ENCODE measurements around the gene CCDC9B.

CCDC9B gene

DNA sequence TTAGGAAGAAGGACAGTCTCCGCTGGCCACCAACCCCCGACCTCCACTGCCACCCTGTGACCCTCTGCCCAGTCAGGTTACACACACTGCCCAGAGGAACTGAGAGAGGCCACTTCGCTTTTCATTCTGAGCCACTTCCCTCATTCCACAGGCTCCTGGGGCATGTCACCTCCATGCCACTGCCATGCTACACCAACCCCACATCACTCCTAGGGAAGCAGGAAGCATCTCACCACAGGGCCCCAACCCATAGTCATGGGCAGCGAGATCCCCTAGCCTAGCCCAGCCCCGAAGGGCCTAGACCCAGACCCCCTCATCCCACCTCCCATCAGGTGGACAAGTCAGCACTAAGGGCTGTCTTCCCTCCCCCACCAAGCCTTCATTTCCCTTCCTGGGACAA lies 34.4 kb downstream of the CCDC9B start:
- DNase-seq = no peak

DNA sequence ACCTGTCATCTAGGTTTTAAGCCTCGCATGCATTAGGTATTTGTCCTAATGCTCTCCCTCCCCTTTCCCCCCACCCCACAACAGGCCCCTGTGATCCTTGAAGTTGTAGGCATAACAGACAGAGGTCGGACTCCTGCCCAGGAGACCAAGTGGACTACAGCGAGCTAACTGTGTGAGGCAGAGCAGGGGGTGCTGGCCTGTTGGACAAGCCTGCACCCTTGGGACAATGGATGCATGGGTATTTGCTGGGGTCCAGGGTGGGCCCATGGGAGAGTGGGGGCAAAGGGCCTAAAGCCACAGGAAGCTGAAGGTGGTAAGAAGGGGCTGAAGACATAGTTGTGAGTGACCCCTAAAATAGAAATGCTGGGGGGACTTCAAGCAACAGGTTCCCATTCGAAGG lies 35.5 kb downstream of the CCDC9B start:
- DNase-seq = no peak

DNA sequence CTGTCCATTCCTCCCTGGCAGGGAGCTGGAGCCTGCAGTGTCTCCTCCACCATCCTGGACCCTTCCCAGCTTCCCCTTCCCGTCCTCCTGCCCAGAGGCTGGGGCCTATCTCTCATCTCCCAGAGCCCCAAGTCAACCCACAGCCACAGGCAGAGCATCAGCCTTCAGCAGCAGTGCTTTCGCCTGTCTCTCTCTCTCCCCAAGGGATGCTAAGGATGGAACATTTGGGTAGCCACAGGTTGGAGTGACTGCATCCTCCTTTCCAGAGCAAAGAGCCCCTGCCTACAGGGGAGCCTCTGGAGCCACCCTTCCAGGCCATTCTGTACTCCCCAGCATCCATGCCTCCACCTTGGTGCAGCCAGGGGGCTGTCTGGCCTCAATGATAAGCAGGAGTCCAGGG lies 37.2 kb downstream of the CCDC9B start:
- no peak for DNase-seq

DNA sequence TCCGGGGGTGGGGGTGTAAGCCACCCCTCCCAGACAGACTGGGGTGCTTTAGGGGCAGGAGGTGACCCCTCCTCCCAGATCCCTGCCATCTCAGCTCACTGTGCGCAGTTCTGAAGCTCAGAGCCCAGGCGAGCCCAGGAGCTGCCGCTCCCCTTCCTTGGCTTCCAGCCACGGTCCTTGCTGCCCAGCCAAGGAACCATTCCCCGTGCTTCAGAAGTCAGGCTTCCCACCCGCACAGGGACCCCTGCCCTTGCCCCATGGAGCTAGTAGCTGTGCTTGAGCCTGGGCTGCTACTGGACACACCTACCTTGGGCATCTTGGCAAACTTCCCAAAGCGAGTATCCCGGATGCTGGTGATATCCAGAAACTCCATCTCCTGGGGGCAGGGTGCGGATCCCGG lies 37.8 kb downstream of the CCDC9B start:
- DNase-seq = no peak

DNA sequence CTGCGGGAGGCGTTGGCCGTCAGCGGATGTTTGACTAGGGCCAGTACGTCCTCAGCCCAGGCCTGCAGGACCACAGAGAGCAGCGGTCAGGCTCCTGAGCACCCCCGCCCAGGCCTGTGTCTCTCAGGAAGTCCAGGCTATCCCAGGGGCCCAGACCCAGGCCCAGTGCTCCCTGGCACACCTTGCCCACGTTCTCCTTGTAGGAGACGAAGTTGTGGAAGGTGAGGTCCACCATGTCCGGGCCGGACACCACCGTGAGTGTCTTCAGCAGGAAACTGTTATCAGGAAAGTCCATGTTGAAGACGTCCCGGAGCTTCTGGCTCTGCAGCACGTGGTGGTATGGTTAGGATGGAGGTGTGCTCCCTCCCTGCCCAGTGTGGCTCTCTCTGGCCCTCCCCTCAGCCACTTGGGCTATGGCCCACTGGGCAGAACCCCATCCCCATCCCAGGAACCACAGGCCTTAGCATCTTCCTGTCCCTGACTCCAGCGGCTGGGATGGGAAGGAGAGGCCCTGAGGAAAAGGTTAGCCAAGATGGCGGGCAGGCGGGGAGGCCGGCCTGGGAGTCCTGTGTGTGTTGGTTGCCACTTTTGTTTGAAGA lies 38.4 kb downstream of the CCDC9B start:
- DNase-seq = no peak

DNA sequence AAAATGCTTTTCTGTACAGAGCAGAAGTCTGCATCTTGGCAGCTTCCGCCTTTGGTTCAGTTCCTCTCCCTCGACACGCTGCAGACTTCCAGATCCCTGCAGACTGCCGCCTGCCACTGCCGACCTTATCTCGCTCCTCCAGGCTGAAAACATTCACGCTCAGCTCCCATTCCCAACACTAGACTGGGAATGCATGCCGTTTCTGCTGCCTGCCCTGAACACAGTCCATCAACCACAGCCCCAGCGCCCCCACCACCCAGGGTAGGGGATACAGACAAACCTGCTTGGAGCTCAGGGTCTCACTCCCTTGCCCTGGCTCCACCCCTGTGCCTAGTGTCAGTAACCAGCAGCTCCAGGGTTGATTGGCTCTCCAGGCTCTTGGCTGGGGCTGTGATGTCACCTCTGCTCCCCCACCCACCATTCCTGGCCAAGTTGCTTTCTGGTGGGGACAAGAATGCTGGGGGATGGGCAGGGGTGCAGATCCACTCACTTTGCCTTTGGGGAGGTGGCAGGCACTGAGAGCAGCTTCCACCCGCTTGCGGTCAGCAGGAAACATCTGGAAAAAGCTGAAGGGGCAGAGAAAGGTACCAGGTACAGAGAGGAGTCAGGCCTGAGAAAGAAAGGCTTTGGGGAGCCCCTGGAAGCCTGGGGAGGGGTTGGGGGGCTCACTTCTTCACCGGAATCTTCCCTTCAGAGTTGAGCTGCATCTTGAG lies 39.1 kb downstream of the CCDC9B start:
- DNase-seq = no peak

DNA sequence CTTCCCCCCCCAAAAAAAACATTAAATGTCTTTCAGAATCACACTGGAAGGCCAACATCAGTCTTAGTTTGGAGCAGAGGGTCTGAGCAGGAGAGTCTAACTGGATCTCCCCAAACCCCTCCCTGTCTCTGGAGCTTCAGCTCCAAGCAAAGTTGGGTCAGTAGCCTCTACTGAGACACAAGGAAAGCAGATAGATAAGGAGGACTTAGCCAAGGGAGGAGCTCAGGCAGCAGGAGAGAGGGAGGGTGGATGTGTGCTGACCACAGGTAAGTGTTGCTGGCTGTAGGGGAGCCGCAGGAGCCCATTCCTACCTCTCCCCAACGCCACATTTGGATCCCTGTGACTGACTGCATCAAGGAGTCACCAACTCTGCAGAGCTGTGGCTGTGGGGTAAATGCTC lies 40.0 kb downstream of the CCDC9B start:
- DNase-seq = no peak

DNA sequence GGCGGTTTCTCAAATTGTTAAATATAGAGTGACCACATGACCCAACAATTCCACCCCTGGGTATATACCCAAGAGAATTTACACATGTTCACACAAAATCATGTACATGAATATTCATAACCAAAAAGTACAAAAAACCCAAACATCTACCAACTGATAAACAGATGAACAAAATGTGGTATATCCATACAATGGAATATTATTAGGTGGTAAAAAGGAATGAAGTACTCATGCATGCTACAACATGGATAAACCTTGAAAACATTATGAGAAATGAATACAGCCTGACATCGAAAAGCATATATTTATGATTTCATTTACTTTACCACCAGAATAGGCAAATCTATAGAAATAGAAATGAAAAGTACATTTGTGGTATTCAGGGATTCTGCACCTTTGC lies 40.4 kb downstream of the CCDC9B start:
- DNase-seq = no peak

DNA sequence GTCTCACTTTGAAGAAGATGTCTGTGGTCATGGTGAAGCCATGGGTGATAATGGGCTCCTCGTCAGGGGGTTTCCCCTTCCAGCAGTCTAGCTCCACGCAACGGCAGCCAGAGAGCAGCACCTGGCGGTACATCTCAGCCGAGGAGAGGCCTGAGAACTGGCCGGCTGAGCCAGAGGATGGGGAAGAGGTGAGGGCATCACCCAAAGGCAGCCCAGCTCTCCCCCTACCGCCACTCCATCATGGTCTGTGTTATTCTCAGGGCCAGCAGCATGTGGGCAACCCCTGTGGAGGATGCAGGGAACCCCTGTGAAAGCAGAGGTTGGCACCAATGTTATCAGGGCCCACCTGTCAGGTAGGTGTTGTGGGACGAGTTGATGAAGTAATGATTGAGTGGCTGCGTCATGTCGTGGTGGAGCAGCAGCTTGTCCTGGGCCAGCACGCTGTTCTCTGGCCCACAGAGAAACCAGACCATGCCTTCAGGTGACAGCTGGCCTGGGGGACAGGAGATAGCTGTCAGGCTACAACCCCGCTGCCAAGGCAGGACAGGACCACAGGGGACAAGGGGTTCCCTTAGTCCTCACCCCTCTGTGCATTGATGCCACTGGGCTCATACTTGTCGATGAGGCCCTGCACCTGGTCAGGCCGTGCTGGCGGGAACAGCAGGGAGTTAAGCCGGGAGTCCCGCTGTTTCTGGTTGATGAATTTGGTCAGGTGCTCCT lies 42.4 kb downstream of the CCDC9B start:
- DNase-seq = no peak

DNA sequence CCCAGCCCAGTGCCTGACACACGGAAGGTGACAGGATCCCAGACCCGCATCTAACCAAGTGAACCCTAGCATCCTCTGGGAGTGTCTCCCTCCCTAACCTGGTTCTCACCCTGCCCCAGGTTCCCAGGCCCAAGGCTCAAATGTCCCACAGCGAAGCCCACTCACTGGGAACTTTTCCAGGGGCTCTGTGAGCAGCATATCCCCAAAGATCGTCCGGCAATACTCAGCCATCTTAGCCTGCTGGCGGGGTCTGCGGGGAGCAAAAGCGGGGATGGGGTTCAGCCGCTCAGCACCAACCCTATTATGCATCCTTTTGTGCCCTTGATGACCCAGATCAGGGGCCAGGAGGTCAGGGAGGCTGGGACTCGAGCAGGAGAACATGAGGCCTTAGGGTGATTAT lies 43.4 kb downstream of the CCDC9B start:
- no peak for DNase-seq

DNA sequence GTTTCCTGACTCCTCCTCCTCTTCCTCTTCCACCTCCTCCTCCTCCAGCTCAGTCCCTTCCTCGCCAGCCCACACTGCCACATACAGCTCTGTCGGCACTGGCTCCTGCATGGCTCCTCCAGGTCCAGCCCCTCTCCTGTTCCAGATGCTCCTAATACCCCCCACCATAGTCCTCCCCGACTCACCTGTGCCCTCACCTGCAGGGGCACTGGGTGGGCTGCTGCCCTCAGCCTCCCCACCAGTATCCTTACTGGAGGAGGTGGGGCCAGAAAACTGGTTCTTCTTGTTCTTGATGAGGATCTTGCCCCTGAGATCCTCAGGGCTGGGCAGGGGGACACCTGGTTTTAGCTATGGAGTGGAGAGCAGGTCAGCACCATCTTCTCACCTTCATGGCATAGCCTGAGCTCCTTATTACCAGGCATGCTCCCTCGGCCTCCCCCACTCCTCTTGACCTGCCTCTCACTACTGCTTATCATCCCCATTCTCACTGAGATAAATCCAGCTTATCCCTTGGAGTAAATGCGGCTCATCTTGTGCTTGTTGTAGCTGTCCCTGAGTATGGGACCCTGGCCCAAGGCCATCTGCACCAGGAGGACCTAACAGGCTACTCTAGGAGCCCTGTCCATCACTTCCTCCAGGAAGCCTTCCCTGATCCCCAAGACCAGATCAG lies 44.0 kb downstream of the CCDC9B start:
- no peak for DNase-seq

DNA sequence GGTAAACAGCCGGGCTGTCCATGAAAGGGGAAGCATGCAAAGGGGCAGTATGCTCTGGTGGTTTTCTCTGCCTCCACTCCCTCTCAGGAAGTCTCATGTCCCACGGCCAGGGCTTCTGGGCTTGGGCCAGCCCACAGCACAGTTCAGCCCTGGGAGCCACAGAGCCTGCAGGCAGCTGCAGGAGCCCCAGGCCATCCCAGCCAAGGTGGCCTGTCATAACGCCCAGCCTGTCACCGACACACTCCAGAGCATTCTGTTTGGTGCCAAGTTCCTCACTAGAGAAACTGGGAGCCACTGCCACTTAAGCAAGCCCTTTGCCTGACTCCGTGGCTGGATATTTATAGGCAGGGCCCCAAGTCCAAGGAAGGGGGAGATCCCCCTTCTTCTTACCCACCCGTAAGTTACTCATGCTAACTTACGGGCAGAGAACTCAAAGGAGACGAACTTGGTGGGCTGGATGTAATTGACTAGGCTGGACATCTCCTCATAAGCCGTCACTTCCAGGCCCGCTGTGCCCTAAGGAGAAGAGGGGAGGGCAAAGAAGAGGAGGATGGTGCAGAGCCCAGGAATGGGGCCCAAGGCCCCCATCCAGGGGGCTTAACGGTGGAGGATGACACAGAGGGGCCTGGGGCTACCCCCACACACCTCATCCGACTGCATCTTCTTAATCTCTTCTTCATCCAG lies 44.7 kb downstream of the CCDC9B start:
- DNase-seq = no peak

DNA sequence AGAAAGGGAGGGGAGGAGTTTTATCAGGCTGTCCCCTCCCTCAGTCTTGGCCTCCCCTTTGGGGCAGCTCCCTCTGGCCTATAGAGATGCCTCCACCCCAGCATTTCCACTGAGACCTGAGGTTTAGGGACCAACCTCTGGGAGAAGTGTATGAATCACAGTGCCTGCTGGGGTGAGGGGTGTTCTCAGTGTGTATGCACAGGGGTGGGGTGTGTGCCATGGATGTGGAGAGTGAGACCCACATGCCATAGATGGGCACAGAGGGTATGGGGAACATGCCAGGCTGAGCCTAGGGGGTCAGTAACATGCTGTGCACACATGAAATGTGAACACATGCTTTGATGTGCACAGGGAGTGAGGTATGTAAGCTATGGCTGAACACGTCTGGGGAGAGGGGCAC lies 45.4 kb downstream of the CCDC9B start:
- no peak for DNase-seq

DNA sequence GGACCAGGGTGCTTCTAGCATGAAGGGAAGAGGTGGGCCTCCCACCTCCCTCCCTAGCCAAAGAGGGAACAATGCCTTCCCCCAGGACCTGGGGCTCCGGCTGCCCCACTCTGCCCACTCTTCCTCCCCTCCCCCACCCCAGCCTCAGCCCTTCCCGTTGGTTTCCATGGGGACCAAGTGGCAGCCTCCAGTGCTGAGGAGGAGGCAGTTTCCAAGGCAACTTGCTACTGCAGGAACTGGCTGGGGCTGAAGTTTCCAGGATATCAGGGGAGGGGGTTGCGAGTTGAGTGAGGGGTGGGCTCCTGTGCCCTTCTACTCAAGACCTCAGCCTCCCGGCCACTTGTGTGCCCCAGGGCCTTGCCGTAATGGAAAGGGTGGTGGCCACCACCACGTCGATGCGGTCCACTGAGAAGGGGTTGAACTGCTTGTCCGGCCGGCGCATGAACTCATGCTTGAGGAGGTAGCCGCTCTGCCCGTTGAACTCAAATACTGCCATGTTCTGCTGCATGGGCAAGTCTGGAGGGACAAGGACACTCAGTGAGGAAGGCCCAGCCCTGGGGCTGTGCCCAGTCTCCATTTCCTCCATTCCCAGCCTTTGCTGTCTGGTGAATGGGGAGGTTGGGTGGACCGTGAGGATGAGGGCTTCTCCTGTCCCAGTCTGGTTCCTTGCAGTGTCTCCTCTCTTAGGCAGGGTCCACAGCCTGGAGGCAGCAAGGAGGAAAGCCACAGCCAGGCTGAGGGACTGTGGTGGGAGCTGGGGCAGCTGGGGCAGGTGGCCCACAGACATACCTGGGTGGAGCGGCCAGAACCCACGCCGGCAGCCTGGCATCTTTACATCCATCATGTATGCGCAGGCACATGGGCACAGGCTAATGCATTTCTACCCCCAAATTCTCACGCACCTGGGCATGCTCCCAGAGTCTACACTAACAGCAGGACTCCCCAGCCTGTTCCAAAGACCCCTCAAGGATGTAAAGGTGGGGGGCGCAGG lies 46.5 kb downstream of the CCDC9B start:
- DNase-seq = no peak

DNA sequence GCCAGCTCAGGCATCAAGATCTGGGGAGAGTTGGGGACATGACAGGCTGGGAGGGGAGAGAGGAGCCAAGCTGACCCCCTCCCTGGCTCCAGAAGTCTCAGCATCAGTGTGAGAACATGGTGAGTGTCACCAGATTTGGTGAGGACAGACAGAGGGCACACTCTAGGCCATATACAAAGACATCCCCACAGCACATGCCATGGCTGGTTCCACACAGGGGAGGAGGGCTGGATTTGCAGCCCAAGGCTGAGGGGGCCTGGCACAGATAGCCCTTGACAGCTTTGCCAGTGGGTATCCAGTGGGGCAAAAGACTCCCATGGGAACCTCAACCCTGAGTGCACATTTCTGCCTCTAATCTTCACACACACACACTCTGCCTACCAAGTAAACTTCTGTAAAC lies 47.7 kb downstream of the CCDC9B start:
- no peak for DNase-seq

DNA sequence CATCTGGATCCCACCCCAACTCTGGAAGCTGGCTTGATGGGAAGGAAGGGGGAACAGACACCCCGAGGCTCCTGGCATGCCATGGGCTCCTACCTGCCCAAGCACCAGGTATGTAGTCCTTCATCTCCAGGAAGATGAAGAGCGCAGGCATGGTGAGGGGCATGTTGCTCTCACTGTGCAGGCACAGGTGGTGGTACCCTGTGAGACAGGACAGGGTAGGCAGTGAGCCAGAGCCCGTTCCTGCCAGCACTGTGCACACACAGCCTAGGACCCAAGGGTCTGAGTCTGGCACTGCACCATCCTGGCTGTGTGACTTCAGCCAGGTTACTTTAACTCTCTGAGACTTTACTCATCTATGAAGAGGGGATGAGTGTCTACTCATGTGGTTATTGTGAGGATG lies 48.5 kb downstream of the CCDC9B start:
- DNase-seq = no peak

DNA sequence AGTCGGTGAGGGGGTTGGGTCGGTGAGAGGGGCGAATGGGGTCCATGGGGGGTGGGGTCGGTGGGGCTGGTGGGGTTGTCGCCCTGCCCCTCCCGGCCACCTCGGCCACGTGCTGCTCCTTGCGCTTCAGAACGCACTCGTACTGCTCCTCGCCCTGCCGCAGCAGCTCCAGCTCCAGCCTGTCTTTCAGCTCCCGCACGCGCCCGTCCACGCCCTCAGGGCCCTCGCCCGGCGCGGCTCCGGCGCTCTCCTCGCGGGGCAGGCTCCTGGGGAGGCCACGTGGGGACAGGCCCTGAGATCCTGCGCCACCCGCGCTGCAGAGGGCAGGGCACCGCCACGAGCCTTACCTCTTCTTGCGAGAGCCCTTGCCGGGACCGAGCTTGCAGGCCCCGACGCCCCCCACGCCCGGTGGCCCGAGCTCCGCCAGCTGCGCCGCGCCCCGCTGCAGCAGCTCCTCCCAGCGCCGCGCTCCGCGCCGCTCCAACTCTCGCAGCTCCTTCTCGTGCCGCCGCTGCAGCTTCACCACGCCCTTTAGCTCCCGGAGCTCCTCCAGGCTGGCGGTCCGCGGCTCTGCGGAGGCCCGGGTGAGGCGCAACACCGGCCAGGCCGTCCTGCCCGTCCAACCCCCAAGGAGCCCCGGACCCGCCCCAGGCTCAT lies 49.7 kb downstream of the CCDC9B start:
- DNase-seq = peak in 1 of 2 experiments; percentile 19

DNA sequence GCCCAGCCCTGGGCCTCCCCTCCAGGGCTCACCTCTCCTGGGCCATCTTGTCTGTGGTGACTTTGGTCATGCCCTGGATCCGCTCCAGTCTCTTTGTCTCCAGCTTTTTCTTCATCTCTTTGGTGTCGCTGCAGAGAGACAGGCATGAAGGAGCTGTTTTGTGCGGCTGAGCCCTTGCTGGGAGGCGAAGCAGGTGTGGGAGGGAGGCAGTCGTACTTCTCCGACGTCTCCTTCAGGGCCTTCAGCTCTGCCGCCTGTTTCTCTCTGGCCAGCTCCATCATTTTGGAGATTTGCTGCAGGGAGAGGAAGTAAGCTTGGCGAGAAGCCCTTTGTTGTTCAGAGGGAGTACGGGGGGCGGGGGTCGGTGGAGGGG lies 50.2 kb downstream of the CCDC9B start:
- no peak for DNase-seq

DNA sequence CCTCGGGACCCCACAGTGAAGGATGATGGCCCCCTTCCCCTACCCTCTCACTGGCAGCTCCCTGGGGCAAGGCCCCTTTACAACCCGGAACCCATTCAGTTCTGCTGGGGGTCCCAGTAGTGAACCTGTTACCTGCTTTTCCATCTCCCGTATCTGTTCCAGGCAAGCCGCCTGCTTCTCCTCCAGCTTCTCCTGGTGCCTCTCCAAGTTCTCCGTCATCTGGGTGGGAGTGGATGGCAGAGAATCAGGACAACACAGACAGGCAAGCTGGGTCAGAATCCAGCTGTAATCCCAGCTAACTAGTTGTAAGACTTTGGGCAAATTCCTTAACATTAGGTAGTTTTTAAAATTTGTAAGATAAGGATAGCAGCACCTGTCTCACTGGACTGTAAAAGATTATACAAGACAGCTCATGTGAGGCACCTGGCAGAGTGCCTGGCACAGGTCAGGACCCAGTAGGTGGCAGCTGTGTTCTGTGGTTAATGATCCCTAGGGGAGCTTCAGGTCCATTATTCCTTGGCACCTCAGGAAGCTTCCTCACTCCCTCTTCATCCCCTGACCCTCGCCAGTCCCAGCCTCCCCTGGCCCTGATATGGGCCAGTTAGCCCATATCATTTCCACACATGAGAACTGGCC lies 51.5 kb downstream of the CCDC9B start:
- DNase-seq = no peak

DNA sequence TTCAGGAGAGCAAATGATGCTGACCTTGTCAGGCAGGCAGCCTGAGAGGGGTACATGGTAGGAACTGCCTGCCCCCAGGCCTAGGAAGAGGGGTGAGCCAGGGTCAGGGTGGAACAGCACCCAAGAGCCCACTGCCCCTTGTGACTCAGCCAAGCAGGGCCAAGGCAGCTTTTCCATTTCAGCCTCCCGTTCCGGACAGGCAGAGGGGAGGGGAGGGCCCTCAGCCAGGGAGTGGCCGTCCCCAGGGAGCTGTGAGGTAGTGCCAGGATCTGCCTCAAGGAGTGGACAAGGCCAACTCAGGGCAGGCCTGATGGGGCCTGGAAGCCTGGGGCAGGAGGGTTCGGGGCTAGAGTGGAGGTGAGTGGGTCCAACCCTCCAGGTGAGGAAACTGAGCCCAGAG lies 52.8 kb downstream of the CCDC9B start:
- DNase-seq = no peak

DNA sequence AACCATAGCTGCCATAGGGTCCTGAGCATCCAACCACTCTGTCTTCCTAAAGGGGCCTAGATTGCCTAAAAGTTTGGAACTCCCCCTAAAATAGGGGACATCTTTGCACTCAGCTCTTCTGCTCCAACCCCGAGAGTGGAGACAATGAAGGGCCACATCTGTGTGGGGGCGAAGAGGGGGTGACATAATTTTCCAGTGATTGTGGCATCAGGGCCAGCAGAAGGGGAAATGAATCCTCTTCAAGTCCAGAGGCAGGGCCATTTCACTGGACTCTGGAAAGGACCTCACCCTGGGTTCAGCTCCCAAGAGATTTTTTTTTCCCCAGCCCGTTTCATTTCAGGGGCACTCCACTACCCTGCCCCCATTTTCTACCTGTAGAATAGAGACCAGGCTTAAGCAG lies 53.2 kb downstream of the CCDC9B start:
- no peak for DNase-seq
